Liver (tissue), 3 donors: ENCODE data around the gene ADGRV1.

Source experiments
- GABPA ChIP-seq, 2 donors: IDR thresholded peaks in 1 of 2; conservative IDR thresholded peaks in 1 of 2; 2 replicates each; pipeline ENCODE4 v1.6.1; 2016; ENCODE audit warnings: antibody characterized with exemption in 2 of 2, mild to moderate bottlenecking in 1 of 2, moderate library complexity in 1 of 2
- HNF4G ChIP-seq: IDR thresholded peaks from 2 replicates; pipeline ENCODE4 v1.6.1; 2016; ENCODE audit warnings: antibody characterized with exemption
- RAD21 ChIP-seq, 2 donors: IDR thresholded peaks; 2 replicates each; pipeline ENCODE4 v1.6.1; 2016; ENCODE audit warnings: antibody characterized with exemption in 2 of 2, mild to moderate bottlenecking in 2 of 2
- RXRA ChIP-seq, 2 donors: IDR thresholded peaks; 2 replicates each; pipeline ENCODE4 v1.6.1; 2017 to 2018; ENCODE audit warnings: antibody characterized with exemption in 2 of 2, mild to moderate bottlenecking in 1 of 2
- TAF1 ChIP-seq: conservative IDR thresholded peaks from 2 replicates; pipeline ENCODE4 v1.6.1; 2016; ENCODE audit warnings: antibody characterized with exemption, mild to moderate bottlenecking
- YY1 ChIP-seq: IDR thresholded peaks from 2 replicates; pipeline ENCODE4 v1.6.1; 2016; ENCODE audit warnings: antibody characterized with exemption, mild to moderate bottlenecking
- TF ChIP-seq, protein P1 (sequence below): fragments of 150-350 bp; IDR thresholded peaks from 2 replicates; pipeline ENCODE4 v1.5.1; 2017; ENCODE audit warnings: improper control_type of control experiment, low read depth, low read length; ENCODE audit not compliant: missing input control
- TF ChIP-seq, protein P2 (sequence below): IDR thresholded peaks from 2 replicates; pipeline ENCODE4 v1.6.1; 2016; ENCODE audit warnings: antibody characterized with exemption, mild to moderate bottlenecking
- TF ChIP-seq, protein P3 (sequence below): IDR thresholded peaks from 2 replicates; pipeline ENCODE4 v1.6.1; 2016; ENCODE audit warnings: antibody characterized with exemption
- TF ChIP-seq, protein P4 (sequence below): IDR thresholded peaks from 2 replicates; pipeline ENCODE4 v1.6.1; 2016; ENCODE audit warnings: antibody characterized with exemption
- TF ChIP-seq, protein P5 (sequence below): IDR thresholded peaks from 2 replicates; pipeline ENCODE4 v1.6.1; 2016; ENCODE audit warnings: antibody characterized with exemption
- donor health status: healthy.
- donor health status: healthy.

DNA sequence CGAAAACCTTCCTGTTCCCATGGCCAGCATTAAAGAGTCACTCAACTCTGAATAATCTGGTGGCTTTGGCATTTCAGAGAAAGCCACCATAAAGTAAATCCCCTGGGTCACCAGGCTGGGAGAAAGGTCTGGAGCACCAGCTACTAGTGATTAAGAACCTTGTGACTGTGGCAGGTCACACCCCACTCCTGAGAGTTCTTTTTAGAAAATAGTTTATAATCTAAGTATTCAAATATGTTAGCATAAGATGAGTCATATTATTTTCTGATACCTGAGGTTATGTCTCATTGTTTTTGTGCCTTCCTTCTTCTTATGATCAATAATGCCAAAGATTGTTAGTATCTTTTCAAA is 472.8 kb downstream of the ADGRV1 start:
- TF ChIP-seq, protein P1, sequence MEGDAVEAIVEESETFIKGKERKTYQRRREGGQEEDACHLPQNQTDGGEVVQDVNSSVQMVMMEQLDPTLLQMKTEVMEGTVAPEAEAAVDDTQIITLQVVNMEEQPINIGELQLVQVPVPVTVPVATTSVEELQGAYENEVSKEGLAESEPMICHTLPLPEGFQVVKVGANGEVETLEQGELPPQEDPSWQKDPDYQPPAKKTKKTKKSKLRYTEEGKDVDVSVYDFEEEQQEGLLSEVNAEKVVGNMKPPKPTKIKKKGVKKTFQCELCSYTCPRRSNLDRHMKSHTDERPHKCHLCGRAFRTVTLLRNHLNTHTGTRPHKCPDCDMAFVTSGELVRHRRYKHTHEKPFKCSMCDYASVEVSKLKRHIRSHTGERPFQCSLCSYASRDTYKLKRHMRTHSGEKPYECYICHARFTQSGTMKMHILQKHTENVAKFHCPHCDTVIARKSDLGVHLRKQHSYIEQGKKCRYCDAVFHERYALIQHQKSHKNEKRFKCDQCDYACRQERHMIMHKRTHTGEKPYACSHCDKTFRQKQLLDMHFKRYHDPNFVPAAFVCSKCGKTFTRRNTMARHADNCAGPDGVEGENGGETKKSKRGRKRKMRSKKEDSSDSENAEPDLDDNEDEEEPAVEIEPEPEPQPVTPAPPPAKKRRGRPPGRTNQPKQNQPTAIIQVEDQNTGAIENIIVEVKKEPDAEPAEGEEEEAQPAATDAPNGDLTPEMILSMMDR: no peak
- TF ChIP-seq RAD21 (IDR thresholded peaks at IDR 0.05) (no peak), TAF1 (no peak), RXRA (IDR thresholded peaks at IDR 0.05) (no peak), YY1 (no peak), GABPA (IDR thresholded peaks at IDR 0.05 in 1 of 2, conservative IDR thresholded peaks at IDR 0.05 in 1 of 2) (no peak), HNF4G (no peak)
- TF ChIP-seq, protein P2, sequence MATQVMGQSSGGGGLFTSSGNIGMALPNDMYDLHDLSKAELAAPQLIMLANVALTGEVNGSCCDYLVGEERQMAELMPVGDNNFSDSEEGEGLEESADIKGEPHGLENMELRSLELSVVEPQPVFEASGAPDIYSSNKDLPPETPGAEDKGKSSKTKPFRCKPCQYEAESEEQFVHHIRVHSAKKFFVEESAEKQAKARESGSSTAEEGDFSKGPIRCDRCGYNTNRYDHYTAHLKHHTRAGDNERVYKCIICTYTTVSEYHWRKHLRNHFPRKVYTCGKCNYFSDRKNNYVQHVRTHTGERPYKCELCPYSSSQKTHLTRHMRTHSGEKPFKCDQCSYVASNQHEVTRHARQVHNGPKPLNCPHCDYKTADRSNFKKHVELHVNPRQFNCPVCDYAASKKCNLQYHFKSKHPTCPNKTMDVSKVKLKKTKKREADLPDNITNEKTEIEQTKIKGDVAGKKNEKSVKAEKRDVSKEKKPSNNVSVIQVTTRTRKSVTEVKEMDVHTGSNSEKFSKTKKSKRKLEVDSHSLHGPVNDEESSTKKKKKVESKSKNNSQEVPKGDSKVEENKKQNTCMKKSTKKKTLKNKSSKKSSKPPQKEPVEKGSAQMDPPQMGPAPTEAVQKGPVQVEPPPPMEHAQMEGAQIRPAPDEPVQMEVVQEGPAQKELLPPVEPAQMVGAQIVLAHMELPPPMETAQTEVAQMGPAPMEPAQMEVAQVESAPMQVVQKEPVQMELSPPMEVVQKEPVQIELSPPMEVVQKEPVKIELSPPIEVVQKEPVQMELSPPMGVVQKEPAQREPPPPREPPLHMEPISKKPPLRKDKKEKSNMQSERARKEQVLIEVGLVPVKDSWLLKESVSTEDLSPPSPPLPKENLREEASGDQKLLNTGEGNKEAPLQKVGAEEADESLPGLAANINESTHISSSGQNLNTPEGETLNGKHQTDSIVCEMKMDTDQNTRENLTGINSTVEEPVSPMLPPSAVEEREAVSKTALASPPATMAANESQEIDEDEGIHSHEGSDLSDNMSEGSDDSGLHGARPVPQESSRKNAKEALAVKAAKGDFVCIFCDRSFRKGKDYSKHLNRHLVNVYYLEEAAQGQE: no peak
- TF ChIP-seq, protein P3, sequence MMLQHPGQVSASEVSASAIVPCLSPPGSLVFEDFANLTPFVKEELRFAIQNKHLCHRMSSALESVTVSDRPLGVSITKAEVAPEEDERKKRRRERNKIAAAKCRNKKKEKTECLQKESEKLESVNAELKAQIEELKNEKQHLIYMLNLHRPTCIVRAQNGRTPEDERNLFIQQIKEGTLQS: no peak
- TF ChIP-seq, protein P4, sequence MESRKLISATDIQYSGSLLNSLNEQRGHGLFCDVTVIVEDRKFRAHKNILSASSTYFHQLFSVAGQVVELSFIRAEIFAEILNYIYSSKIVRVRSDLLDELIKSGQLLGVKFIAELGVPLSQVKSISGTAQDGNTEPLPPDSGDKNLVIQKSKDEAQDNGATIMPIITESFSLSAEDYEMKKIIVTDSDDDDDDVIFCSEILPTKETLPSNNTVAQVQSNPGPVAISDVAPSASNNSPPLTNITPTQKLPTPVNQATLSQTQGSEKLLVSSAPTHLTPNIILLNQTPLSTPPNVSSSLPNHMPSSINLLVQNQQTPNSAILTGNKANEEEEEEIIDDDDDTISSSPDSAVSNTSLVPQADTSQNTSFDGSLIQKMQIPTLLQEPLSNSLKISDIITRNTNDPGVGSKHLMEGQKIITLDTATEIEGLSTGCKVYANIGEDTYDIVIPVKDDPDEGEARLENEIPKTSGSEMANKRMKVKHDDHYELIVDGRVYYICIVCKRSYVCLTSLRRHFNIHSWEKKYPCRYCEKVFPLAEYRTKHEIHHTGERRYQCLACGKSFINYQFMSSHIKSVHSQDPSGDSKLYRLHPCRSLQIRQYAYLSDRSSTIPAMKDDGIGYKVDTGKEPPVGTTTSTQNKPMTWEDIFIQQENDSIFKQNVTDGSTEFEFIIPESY: no peak
- TF ChIP-seq, protein P5, sequence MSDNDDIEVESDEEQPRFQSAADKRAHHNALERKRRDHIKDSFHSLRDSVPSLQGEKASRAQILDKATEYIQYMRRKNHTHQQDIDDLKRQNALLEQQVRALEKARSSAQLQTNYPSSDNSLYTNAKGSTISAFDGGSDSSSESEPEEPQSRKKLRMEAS: no peak
